Upper lobe of left lung (tissue), 6 donors: Measurements from ENCODE around the gene TMED10. TPM values are rescaled to one million over a fixed set of nuclear protein-coding genes. Genes with fewer than 3 reads are reported as not detected.
"Not testable (repeated sequence)": the region's sequence is repeated elsewhere in the genome, so short reads cannot be mapped to it uniquely, and the experiment has no call there.

ENCODE experiments used
- ATAC-seq, 2 donors: fragments of 200-7000 bp; cut with Tn5 transposase; one replicate each; pipeline ENCODE4 v1.9.1; 2022; ENCODE audit warnings: mild to moderate bottlenecking in 2 of 2, moderate library complexity in 2 of 2; ENCODE audit not compliant: low FRiP score in 2 of 2
- DNase-seq, 2 donors: peaks; one replicate each; pipeline ENCODE4 v3.0.0-alpha.2; 2019 to 2020
- H3K27ac ChIP-seq, 4 donors: fragments of 200-600 bp; sonication (generic); one replicate each; pipeline ENCODE4 v1.5.1; 2016 to 2019
- H3K27me3 ChIP-seq, 4 donors: fragments of 200-600 bp; sonication (generic); one replicate each; pipeline ENCODE4 v1.5.1; 2017 to 2019
- H3K36me3 ChIP-seq, 4 donors: fragments of 200-600 bp; sonication (generic); one replicate each; pipeline ENCODE4 v1.5.1; 2016 to 2019
- H3K4me1 ChIP-seq, 4 donors: fragments of 200-600 bp; sonication (generic); one replicate each; pipeline ENCODE4 v1.5.1; 2018 to 2019
- H3K4me3 ChIP-seq, 4 donors: fragments of 200-600 bp; sonication (generic); one replicate each; pipeline ENCODE4 v1.5.1; 2017 to 2019; ENCODE audit warnings: mild to moderate bottlenecking in 2 of 4, moderate library complexity in 1 of 4
- H3K9me3 ChIP-seq, 4 donors: fragments of 200-600 bp; sonication (generic); one replicate each; pipeline ENCODE4 v1.5.1; 2018 to 2019
- CTCF ChIP-seq, 6 experiments: fragments of 450-650 bp in 4 of 6; fragments of 200-600 bp in 2 of 6; sonication (generic) in 2 of 6; IDR thresholded peaks; one replicate each; pipeline ENCODE4 v1.5.1; 2016 to 2019; ENCODE audit warnings: antibody characterized with exemption in 6 of 6
- EP300 ChIP-seq, 4 donors: sonication (generic); formaldehyde crosslinking; IDR thresholded peaks; one replicate each; pipeline ENCODE4 v1.5.1; 2017; ENCODE audit warnings: antibody characterized with exemption in 4 of 4, control low read depth in 2 of 4
- POLR2A ChIP-seq, 4 donors: fragments of 450-650 bp; IDR thresholded peaks; one replicate each; pipeline ENCODE4 v1.5.1; 2016 to 2017; ENCODE audit warnings: antibody characterized with exemption in 4 of 4, mild to moderate bottlenecking in 2 of 4
- POLR2AphosphoS5 ChIP-seq, 2 donors: sonication (generic); formaldehyde crosslinking; IDR thresholded peaks; one replicate each; pipeline ENCODE4 v1.5.1; 2017; ENCODE audit warnings: antibody characterized with exemption in 2 of 2
- WGBS, 2 donors: methylation state at CpG; one replicate each; pipeline ENCODE4 v1.1.5; 2017 to 2018; 5-methylcytosine and 5-hydroxymethylcytosine counted together
- total RNA-seq, 6 donors: library from RNA; depleted of rRNA in 4 of 6; stranded (reverse); fragments of >200 nt in 4 of 6; gene quantifications; one replicate each; pipeline versions ENCODE4 v1.1.0 to v1.2.1, GENCODE V29; 2016 to 2021
- donor health status: DM: no; HTN: no; CAD: no; lungs with moderate emphysema.
- donor health status: DM: no; HTN: yes; CAD: no; lungs with severe emphysema.

TMED10 gene
- total RNA-seq, 6 donors from 2014 or later, result 72.3 to 314 (median 186) TPM

- Histone ChIP-seq H3K27ac (peak overlapping the region; percentile 39 to 66 (median 47)), H3K36me3 (no peaks in the 10 kb centered on the region), H3K27me3 (no peaks in the 10 kb centered on the region), H3K4me1 (peaks cover 23 to 46% (median 32%) of the 10 kb centered on the region in 4 donors), H3K4me3 (no peak overlapping the region), H3K9me3 (no peaks in the 10 kb centered on the region)
- ATAC-seq (no peak), DNase-seq (no peak)
- 91 to 94% methylated on average over 3 of the region's 3 CpGs for WGBS, 2 donors
- TF ChIP-seq POLR2A (IDR thresholded peaks at IDR 0.05) (no peak), CTCF (IDR thresholded peaks at IDR 0.05) (no peak)
These were observed 7.6 kb upstream of the TMED10 start for GRCh38 chr14:75184039-75184438.

GRCh38 chr14:75183225-75183624, 6.8 kb upstream of the TMED10 start:
- DNase-seq (no peak), ATAC-seq (peak; percentile 10 to 35)
- Histone ChIP-seq H3K27me3 (no peaks in the 10 kb centered on the region), H3K27ac (peak overlapping the region; percentile 39 to 78 (median 57)), H3K4me1 (peaks cover 23 to 46% (median 32%) of the 10 kb centered on the region in 4 donors), H3K9me3 (no peaks in the 10 kb centered on the region), H3K4me3 (no peak overlapping the region), H3K36me3 (no peaks in the 10 kb centered on the region)
- 33 to 35% methylated on average over 1 of the region's 1 CpG for WGBS, 2 donors
- TF ChIP-seq POLR2AphosphoS5 (IDR thresholded peaks at IDR 0.05), result no peak
- TF ChIP-seq EP300 (IDR thresholded peaks at IDR 0.05), result no peak

GRCh38 chr14:75182821-75183220, 6.4 kb upstream of the TMED10 start:
- no peak overlapping the region for H3K4me3 ChIP-seq
- ATAC-seq, result peak; percentile 68 to 84
- H3K27me3 ChIP-seq, result no peaks in the 10 kb centered on the region
- WGBS, 2 donors, result 29 to 45% methylated on average over 1 of the region's 1 CpG
- H3K9me3 ChIP-seq, result no peaks in the 10 kb centered on the region
- no peak for TF ChIP-seq POLR2A (IDR thresholded peaks at IDR 0.05)
- TF ChIP-seq EP300 (IDR thresholded peaks at IDR 0.05), result peak in 1 of 4 donors; percentile 36
- TF ChIP-seq CTCF (IDR thresholded peaks at IDR 0.05), result no peak
- peak in 1 of 2 donors; percentile 47 for TF ChIP-seq POLR2AphosphoS5 (IDR thresholded peaks at IDR 0.05)
- DNase-seq, result no peak
- H3K27ac ChIP-seq, result peak overlapping the region; percentile 28 to 78 (median 57)
- H3K4me1 ChIP-seq, result peaks cover 23 to 46% (median 32%) of the 10 kb centered on the region in 4 donors
- H3K36me3 ChIP-seq, result no peaks in the 10 kb centered on the region

GRCh38 chr14:75182163-75182562, 5.8 kb upstream of the TMED10 start:
- H3K36me3 ChIP-seq, H3K27me3 ChIP-seq, H3K4me3 ChIP-seq, DNase-seq, ATAC-seq, H3K9me3 ChIP-seq: not testable (repeated sequence)
- WGBS, 2 donors, result 76 to 85% methylated on average over 11 of the region's 11 CpGs
- Histone ChIP-seq H3K27ac (peak overlapping the region; percentile 28 to 78 (median 57)), H3K4me1 (peaks cover 23 to 46% (median 33%) of the 10 kb centered on the region in 4 donors)

- Histone ChIP-seq H3K36me3 (no peaks in the 10 kb centered on the region), H3K27ac (peak overlapping the region; percentile 28 to 66 (median 48)), H3K4me1 (peaks cover 23 to 46% (median 35%) of the 10 kb centered on the region in 4 donors), H3K4me3 (no peak overlapping the region), H3K27me3 (no peaks in the 10 kb centered on the region), H3K9me3 (no peaks in the 10 kb centered on the region)
- ATAC-seq (no peak), DNase-seq (peak in 1 of 2 donors; percentile 45)
- no peak for TF ChIP-seq EP300 (IDR thresholded peaks at IDR 0.05)
- 65 to 70% methylated on average over 1 of the region's 1 CpG for WGBS, 2 donors
These were observed 5.1 kb upstream of the TMED10 start for GRCh38 chr14:75181293-75182062.

- TF ChIP-seq CTCF (IDR thresholded peaks at IDR 0.05) (no peak), EP300 (IDR thresholded peaks at IDR 0.05) (no peak), POLR2A (IDR thresholded peaks at IDR 0.05) (no peak), POLR2AphosphoS5 (IDR thresholded peaks at IDR 0.05) (no peak)
- Histone ChIP-seq H3K27ac (peak overlapping the region; percentile 93 to 99 (median 96)), H3K4me3 (peak overlapping the region; percentile 59 to 83 (median 74)), H3K4me1 (peaks cover 31 to 37% (median 35%) of the 10 kb centered on the region in 4 donors), H3K27me3 (no peaks in the 10 kb centered on the region), H3K36me3 (no peaks in the 10 kb centered on the region), H3K9me3 (no peaks in the 10 kb centered on the region)
- no peak for ATAC-seq
- DNase-seq, result no peak
- WGBS, 2 donors, result 8 to 10% methylated on average over 10 of the region's 10 CpGs
These were observed 703 bp downstream of the TMED10 start for GRCh38 chr14:75175677-75176141.
